GM18519 (cell line): Measurements from ENCODE around the gene SMIM26.

Experiments used
- ATAC-seq: cut with Tn5 transposase; IDR thresholded peaks from one replicate; pipeline ENCODE4 v1.9.1; 2021; ENCODE audit warnings: mild to moderate bottlenecking, moderate library complexity; ENCODE audit not compliant: unreplicated experiment, low FRiP score

The SMIM26 gene

DNA sequence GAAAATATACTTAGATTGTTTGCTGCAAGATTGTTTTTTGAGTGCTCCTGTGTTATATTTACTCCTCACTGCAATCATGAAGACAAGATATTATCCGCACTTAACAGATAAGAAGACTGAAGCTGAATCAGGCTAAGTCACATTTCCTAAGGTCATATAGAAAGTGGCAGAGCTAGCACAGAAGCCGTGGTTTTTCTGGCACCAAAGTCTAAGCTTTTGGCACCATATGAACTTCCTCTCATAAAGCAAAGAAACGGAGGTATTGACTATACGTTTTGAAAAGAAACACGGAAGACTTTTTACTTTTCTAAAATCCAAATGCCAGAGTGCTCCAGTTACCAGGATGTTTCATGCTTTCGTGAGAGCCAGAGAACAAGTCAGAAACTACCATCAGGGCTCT lies 11.3 kb downstream of the SMIM26 start:
- no peak for ATAC-seq

DNA sequence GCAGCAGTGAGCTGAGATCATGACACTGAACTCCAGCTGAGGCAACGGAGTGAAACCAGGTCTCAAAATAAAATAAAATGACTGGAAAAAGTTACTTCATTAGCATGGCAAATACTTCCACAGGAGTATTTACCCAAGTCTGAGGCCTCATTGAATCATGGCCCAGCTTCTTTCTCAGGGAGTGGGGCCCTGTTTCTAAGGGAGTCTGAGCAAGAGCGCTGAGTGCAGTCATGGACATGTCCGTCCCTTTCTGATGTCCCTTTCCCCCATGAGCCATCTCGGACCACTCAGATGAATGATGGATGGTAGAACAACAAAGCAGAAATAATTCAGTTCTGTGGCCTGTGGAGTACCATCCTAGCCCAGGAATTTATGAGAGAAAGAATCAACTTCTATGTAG lies 12.8 kb downstream of the SMIM26 start:
- no peak for ATAC-seq

DNA sequence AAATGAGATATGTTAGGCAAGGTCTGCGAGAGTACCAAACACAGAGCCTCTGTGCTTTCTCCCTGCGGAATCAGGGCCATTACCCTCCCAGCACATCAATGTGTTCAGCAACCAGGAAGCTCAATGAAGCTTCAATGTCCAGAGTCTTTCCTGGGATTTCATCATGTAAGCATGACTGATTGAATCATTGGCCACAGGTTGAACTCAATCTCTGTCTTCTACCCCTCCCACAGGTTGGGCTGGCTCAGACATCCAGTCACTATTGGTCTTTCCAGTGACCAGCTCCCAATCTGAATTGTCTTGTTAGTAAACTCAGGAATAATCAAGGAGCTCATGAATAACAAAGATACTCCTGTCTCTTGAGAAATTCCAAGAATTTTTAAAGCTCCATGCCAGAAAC lies 17.9 kb downstream of the SMIM26 start:
- ATAC-seq: no peak

DNA sequence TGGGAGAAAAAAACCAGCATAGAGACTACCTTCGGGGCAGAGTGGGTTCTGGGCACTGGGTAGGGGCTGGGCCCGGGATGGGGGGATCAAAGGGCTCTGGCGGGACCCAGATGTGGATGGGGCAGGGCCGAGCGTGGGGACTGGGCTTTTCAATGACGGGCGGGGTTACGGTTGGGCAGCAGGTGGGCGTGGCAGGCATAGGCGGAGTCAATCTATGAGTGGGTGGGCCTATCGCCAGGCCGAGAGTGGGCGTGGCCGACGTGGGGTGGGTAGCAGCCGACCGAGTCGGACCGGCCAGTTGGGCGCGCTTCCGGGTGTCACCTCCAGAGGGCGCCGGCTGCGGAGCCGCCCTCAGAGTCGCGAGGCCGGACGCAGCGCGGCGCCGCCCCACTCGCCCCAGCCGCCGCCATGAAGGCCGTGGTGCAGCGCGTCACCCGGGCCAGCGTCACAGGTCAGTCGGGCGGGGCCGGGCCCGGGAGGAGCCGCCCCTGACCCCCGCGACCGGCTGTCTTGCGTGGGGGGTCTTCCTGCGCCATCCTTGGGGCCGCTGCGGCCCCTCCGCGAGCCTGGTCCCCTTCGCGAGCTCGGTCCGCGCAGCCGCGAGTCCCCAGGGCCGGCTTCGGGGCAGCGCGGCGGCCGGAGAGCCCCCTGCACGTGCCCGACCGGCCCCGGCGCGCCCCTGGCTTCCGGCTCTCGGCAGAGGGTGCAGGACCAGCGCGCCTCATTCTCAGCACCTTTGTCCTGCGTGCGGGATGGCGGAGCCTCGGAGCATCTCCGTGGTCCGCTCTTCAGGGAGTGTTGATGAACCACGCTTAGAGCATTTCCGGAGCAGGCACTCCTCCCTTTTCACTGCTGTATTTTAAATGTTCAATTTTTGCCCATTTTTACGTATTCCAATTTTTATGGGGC lies 20.7 kb downstream of the SMIM26 start, which contains the start of gene DTD1:
DTD1 (plus strand) TSS at position 390 of the 909 bp plus-strand sequence; CDS start at position 409, 19 bp downstream.
- ATAC-seq: peak; percentile 68

DNA sequence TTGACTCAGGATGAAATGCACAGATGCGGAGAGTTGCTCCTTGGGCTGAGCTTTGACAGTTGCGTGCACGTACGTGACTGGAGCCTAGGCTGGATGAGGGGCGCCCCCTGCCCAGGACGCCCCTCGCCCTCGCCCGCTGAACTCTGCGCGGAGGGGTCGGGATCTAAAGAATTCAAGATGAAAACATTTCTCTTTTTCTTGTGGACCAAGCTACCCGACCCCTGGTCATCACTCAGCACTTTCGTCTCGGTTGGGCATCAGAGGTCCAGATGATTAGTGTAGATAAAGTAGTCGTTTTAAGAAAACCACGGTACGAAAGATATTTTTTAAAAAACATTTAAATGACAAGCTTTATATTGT lies 21.3 kb downstream of the SMIM26 start:
- ATAC-seq: no peak

DNA sequence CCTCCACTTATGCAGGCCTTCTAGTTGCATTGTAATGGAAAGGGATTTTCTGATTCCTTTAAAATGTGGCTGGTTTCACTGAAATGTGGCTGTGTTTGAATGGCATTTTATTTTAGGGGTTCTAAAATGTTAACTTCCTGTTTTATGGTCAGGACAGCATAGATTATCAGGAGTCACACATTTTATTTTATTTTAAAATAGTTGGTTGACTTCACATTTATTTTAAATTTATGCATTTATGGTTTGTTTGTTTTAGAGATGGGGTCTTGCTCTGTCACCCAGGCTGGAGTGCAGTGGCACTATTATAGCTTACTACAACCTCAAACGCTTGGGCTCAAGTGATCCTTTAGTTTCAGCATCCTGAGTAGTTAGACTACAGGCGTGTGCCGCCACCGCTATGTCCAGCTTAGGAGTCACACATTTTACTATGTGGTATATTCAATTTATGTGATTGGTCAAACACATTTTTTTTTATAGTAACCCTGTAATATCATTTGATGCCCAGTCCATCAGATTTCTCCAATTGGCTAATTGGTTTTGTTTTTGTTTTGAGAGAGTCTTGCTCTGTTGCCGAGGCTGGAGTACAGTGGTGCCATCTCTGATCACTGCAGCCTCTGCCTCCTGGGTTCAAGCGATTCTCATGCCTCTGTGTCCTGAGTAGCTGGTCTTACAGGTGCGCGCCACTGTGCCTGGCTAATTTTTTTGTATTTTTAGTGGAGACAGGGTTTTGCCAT lies 22.9 kb downstream of the SMIM26 start:
- ATAC-seq: no peak

DNA sequence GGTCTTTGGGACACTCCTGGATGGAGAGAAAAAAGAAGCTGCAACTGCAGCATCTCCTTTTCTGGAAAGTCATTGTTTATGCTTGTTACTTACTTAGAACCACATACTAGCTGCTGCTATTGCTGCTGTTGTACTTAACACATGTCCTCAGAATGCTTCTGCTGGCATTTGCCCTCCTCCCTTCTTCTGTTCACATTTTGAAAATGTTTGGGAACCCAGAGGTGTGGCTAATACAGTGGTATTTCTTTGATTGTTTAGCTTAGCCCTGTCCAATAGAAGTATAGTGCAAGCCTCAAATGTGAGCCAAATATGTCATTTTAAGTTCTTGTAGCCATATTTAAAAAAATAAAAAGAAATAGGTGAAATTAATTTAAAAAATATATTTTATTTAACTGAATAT lies 29.0 kb downstream of the SMIM26 start:
- no peak for ATAC-seq

DNA sequence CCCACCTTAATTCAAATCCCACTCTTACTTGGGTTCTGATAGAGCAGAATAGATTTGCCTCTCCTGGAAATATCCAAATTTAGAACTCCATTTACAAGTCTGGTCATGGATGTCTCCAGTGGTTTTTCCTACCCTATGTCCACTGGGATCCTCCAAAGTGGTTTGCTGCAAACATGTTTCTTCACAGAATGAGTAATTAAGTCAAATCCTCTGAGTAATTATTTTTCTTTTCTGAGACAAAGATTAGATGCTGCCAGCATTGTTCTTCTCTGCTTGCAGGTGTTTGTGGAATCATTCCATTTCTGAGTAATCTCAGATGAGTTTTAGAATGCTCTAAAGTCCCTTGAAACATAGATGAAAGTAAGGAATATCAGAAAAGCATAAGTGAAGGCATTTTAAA lies 42.5 kb downstream of the SMIM26 start:
- ATAC-seq: no peak

DNA sequence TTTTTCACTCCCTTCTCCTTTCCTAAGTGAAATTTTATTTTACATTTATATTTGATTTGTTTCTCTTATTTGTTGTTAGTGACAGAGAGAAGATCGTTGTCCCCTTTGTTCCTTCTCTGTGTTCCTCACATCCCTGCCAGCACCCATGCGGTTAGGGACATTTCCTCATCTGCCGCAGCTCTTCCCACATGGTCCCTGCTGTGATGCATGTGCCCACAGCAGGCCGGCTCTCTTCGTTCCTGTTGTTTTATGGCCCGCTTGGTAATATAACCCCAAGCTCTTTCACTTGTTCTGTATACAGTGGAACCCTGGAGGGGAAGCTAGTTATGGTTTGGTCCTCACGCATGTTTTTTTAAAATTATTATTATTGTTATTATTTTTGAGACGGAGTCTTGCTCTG lies 44.3 kb downstream of the SMIM26 start:
- ATAC-seq: no peak

DNA sequence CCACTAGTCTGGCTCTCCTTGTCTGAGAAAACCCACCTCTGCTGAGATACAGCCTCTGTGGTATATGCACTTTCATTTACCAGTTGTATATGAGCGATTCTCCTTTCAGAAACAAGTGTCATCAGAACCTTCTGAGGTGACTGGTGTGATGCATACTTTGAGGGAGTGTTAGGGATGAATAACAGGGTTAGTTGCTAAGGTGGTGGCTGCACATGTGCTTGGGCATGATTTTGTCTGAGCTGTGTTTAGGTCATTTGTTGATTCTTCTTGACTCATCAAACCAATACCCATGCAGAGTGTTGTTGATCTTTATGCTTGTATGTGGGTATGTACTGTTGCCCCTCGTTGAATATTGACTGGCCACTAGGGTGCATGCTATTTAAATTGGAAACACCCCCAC lies 46.3 kb downstream of the SMIM26 start:
- no peak for ATAC-seq

DNA sequence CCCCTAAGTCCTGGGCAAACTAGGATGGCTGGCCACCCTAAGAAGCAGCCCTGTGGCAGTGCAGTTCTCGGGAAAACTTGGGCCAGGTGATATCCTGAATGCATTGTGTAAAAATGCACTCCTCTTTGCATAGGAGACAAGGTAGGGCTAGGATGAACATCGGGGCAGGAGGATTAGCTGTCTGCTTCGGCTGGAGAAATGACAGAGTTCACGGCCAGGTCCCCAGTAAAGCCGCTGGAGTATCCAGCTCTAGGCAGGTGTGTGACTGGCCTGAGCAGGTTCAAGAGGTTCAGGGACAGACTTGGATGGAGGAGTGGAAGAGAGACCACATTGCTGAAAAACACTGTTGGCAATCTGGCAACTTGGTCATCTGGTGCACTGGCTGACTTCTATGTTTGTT lies 47.0 kb downstream of the SMIM26 start:
- ATAC-seq: no peak

DNA sequence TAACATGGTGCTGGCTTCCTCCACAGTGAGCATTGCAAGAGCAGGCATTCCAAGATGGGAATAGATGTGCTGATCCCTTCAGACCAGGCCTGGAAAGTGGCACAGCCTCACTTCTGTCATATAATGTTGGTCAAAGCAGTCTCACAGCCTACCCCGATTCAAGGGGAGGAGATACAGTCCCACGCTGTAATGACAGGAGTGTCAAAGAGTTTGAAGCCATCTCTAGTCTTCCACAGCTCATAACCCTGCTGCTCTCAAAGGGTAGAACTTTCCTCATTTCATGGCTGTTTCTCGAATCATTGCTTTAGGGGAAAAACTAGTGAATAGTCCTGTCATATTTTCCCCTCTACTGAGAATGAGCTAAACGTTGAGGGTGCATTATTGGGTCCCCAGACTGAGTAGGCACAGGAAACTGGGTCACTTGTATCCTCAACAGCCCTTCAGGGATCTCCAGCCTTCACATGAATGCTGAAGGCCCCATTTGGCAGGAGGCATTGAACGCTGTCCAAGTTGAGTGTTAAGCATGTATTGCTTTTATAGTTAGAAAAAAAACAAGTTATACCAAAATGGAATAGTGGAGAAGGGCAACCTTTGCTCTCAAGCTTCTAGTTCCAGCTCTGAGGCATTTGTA lies 47.9 kb downstream of the SMIM26 start:
- ATAC-seq: no peak
